ENCODE results near the gene DPF3.
"Not testable (repeated sequence)": the region's sequence is repeated elsewhere in the genome, so short reads cannot be mapped to it uniquely, and the experiment has no call there.

DPF3 gene

DNA sequence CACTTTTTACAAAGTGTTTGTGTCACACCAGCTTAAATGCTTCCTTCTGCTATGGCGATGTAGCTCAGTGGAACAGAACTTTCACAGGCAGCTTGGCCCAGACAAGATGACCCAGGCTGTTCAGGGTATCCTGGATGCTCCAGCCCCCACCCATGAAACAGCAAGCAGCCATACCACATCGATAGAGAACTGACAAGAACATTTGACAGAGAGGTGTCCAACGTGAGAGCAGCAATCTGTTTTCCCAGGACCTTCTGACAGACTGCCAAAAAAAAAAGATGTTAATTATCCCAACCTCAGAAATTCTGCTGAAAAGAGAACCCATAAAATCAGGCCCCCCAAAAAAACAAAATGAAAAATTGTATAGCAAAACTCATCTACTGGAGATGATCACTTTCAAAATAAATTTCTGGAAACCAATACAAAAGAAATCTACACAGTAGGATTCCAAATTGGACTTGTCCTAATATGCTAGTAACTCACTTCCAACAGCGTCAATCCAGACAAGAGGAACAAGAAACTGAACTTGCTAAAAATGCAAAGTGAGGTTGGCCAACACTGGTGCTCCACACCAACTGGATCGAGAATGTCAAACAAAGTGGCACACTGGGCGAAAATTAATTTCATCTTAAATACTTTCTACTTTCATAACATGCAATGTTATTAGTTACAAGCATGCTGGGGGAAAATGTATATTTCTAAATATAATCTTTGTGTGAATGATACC lies 118.8 kb downstream of the DPF3 start:
- no peak for DNase-seq (ENCODE audit: low spot score)

DNA sequence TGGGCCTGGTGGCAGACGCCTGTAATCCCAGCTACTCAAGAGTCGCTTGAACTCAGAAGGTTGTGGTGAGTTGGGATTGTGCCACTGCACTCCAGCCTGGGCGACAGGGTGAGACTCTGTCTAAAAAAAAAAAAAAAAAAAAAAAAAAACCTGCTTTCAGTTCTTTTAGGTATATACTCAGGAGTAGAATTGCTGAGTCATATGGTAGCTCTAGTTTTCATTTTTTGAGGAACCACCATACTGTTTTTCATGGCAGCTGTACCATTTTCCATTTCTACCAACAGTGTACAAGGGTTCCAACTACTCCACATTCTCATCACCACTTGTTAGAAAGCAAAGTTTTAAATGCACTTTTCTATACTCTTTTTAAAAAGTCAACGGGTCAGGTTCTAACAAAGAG lies 119.8 kb downstream of the DPF3 start:
- no peak for DNase-seq (ENCODE audit: low spot score)

DNA sequence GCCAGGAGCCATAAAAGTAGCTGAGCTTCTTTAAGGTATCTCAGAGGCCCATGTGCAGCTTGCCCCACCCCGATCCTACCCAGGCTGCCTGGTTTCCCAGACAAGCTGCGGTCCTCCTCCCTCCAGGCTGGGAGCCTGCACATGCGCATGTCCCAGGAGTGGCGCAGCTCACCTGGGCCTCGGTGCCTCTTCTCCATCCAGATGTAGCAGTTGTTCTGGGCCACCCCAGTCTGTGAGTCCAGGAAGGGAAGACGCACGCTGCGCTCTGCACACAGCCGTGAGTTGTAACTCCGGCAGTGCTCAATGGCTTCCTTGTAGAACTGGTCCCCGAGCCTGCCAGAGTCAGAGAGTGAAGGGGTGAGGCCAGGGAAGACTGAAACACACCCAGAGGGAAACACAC lies 122.3 kb downstream of the DPF3 start:
- DNase-seq (ENCODE audit: low spot score): no peak

DNA sequence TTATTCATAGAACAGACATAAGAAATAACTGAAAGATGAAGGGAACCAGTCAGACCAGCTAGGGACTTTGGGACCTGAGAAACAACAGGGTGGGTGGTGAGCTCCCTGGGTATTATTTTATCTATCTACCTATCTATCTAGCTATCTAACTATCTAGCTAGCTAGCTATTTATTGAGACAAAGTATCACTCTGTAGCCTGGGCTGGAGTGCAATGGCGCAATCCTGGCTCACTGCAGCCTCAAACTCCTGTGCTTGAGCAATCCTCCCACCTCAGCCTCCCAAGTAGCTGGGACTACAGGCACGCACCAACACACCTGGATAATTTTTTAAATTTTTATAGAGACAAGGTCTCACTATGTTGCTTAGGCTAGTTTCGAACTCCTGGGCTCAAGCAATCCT lies 127.6 kb downstream of the DPF3 start:
- DNase-seq (ENCODE audit: low spot score): no peak

DNA sequence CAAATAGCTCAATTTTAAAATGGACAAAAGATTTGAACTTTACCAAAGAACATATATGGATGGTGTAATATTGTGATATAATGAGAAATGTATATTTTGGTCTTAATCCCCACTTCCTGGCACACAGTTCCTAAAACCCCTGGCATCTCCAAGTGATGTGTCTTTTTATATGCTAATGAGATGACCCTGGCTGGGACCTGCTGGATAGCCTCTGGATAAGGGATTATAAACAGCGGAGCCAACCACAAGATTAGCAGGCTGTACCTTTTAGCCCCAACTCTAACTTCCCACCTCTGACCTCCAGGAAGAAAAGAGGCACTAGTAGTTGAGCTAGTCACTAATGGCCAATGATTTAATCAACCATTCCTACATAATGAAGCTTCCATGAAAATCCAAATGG lies 130.0 kb downstream of the DPF3 start:
- no peak for DNase-seq (ENCODE audit: low spot score)

DNA sequence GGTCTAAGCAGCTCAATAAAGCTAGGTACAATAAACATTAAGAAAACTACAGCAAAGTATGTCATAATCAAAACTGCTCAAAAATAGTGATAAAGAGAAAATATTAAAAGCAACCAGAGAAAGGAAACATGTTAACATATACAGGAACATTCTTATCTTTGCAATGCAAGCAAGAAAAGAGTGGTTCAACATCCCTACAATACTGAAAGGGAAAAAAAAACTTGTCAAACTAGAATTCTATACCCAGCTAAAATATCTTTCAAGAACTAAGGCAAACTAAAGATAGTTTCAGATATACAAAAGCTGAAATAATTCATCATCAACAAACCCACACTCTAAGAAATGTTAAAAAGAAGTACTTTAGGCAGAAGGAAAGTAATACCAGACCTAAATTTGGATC lies 134.2 kb downstream of the DPF3 start:
- DNase-seq (ENCODE audit: low spot score): no peak

DNA sequence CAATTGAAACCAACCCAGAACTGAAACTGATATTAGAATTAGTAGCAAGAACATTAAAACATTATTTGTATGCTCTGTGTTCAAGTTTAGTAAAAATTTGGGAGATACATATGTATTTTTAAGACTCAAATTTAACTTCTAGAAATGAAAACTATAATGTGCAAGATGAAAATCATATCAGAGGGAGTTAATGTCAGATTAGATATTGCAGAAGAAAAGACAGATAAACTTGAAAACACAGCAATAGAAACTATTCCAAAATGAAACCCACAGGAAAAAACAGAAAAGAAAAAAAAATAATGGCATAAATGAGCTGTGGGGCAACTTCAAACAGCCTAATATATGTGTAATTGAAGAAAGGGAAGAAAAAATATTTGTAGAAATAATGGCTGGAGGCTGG lies 134.9 kb downstream of the DPF3 start:
- no peak for DNase-seq (ENCODE audit: low spot score)

DNA sequence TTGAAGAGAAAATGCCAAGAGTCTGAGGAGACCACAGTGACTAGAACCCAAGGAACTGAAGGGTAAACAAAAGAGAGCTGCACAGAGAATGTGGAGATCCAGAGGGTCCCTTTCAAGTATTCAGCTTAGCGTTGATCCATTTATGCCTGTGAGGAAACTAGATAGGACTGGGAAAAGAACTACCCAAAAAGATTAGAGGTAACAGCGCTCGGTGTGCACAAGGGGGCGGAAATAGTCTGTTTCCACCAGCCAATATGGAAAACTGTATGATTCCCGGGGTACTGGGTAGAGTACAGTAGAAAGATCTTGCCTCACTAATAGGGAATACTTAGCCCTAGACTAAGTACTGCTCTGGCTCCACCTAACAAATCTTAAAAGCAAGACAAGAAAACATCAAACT lies 135.5 kb downstream of the DPF3 start:
- DNase-seq (ENCODE audit: low spot score): no peak

DNA sequence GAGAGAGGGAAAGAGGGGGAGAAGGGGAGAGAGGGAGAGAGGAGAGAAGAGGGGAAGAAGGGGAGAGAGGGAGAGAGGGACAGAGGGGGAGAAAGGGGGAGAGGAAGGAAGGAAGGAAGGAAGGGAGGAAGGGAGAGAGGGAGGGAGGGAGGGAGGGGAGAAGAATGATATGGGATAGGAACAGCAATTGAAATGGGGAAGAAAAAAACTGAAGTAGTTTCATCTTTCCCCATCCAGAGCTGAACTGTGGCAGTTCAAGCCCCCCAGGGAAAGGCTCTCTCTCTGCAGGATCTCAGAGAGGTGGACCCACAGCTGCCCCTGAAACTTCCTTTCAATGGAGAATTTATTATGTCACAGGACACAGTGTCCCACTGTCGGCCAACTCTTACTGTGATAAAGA lies 136.9 kb downstream of the DPF3 start:
- DNase-seq (ENCODE audit: low spot score): no peak

DNA sequence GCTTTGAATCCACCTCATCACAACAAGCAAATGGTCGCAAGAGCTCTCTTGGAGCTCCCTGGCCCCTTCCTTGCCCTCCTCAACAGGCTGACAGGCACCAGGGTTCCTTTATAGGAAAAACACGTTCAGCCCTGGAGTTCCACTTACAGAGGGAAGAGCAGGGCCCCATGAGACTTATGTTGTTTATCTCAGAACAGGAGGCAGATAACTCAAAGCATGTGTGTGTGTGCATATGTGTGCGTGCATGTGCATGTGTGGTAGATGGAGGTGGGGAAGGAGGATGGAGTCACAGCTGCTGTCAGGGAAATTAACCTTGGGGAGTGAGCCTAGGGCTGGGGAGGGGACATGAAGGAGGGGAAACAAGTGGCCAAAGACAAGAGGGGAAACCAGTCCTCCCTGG lies 138.1 kb downstream of the DPF3 start:
- no peak for DNase-seq (ENCODE audit: low spot score)

DNA sequence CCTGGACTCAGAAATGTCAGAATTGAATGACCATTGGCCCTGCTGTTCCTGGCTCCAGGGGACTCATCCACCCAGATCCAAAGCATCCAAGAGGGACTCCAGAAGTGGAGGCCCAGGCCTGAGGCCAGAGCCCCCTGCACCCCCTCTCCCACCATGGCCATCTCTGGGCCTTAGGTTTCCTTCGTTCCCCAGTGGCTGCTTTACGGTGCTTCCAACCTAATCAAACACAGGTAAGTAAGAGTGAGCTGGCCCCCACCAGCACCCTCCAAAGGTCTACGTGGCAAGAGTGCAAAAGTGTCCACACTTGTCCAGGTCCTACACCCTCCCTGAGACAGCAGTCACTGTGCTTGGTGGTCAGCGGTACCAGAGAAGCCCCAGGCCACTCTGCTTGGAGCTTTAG lies 139.0 kb downstream of the DPF3 start:
- DNase-seq (ENCODE audit: low spot score): no peak

DNA sequence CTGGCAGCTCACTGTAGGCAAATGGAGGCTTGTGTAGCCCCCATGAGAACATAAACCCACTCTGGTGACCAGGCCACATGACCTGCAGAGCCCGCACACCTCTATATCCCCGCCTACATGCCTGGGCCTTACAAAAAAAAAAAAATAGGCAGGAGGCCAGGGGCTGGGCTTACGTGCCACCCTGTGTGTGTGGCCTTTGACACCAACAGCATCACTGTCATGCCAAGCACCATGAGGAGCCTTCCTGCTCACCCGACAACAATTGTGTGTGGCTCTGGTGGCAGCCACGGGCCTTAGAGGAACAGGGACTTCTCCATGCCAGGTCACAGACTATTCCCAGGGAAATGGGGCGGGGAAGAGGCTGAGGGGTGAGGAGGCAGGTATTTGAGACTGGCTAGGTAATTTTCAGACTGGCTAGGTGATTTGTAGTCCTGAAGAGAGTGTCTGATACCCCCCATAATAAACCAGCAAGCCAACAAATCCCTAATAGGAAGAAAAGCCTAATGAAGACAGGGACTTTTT lies 140.0 kb downstream of the DPF3 start:
- DNase-seq (ENCODE audit: low spot score): no peak

DNA sequence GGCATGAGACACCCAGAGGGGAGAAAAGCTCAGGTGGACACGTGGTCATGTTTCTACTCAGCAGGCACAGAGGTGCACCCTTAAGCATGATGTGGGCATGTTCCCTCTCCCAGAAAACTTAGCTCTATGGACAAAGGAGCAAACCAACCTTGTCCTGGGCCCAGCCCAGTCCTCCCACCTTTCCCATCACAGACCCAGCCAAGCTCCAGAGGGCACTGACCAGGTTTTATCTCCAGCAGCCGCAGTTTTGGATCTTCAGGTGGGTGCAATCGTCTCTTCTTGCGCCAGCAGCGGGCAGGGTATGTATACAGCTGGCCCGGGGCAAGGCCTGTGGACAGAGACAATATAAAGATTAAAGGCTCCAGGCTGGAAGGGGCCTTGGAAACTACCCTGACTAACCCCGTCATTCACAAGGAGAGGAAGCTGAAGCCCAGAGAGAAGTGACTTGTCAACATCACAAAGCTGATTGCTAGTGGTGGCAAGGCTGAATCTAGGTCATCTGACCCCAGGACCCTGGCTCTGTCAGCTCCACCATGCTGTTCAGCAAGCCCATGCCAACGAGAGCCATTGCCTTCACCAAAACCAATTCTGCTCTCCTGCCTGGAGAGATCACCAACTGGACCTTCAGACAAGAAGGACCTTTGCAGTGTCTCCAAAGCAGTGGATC lies 140.7 kb downstream of the DPF3 start:
- DNase-seq (ENCODE audit: low spot score): no peak

DNA sequence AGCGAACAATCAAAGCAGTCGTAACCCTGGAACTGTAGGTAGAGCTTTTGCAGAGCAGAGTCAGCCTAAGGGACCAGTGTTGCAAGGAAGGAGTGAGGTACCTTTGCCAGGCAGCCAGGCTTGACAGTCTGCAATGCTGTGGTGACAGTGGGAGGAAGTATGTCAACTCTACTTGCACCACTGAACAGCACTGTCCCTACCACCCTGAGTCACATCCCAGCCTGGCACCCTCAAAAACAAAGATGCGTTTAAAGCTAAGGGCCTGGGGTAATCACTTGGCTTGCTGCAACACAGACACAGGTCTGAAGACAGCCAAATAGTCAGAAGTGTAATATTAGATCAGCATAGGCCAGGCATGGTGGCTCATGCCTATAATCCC lies 141.9 kb downstream of the DPF3 start:
- no peak for DNase-seq (ENCODE audit: low spot score)

DNA sequence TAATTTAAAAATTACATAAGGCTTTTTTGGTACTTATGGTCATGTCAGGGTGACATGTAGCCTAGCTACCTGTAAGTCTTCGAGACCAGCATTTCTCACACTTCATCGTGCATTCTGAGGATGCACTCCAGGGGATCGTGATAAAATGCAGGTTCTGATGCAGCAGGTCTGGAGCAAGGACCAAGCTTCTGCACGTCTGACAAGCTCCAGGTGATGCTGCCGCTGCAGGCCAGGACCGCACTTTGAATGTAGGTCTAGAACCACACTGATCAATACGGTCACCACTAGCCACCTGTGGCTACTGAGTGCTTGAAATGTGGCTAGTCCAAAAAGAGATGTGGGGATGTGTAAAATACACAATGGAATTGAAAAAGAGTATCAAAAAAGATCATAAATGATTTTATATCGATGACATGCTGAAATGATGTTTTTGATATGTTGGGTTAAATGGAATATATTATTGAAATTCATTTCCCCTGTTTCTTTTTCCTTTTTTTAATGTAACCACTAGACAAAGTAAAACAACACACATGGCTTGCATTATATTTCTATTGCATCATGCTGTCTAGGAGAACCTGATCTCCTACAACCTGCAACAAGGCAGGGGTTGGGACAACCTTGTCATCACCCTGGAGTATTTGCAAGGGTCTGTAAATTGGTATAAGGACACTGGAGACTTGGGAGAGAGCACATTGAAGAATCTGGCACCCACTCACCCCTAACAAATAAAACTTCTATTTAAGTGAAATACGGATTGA lies 142.4 kb downstream of the DPF3 start:
- no peak for DNase-seq (ENCODE audit: low spot score)

DNA sequence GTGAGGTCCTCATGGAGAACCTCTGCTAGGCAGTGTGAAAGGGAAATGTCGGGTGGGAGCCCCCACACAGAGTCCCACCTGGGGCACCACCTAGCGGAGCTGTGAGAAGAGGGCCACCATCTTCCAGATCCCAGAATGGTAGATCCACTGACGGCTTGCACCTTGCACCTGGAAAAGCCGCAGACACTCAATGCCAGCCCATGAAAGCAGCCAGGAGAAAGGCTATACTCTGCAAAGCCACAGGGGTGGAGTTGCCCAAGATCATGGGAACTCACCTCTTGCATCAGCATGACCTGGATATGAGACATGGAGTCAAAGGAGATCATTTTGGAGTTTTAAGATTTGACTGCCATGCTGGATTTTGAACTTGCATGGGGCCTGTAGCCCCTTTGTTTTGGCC lies 145.0 kb downstream of the DPF3 start:
- DNase-seq (ENCODE audit: low spot score): not testable (repeated sequence)

DNA sequence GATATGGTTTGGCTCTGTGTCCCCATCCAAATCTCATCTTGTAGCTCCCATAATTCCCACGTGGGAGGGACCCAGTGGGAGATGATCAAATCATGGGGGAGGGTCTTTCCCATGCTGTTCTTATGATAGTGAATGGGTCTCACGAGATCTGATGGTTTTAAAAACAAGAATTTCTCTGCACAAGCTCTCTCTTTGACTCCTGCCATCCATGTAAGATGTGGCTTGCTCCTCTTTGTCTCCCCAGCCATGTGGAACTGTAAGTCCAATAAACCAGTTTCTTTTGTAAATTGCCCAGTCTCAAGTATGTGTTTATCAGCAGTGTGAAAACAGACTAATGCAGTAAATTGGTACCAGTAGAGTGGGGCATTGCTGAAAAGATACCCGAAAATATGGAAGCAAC lies 146.2 kb downstream of the DPF3 start:
- DNase-seq (ENCODE audit: low spot score): no peak

DNA sequence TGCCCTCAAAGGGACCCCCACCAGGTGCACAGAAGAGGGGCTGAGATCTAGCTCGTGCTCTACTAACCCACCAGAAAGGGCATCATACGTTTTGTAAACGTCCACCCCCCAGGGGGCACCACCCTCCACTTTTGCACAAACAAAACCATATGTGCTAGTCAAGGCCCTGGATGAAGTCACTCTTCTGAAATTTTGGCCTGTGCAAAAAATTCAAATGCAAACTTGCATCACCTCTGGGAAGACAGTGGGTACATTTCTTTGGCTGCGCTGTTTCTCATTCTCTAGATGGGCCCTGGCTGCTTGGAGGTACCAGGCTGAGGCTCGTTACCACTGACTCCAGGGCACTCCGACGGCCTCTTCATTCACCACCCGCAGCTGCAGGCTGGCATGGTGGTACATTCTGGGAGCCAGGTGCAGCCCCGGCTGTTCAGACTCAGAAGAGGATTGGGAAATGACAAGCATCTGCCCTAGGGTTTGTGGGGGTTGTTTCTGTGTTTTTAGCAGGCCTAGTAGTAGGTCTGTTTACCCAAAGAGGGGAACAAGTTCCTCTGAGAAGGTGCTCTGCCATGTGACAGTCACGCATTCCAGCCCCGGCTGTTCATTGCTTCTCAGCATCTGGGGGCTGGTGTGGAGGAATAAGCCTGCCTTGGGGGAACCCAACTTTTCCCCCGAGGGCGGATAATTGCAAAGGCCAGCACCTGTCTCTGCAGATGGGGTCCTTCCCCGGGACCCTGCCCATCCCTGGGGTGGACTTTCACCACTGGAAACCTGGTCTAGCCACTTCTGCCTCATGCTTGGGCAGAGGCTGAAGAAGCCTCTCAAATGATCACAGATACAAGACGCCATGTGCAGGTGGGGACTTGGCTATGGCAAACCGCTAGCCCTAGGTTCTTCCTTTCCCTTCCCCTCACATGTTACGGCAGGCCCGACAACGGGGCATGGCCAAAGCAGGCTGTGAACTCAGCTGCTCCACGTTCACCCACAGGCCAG lies 147.6 kb downstream of the DPF3 start:
- DNase-seq (ENCODE audit: low spot score): no peak

DNA sequence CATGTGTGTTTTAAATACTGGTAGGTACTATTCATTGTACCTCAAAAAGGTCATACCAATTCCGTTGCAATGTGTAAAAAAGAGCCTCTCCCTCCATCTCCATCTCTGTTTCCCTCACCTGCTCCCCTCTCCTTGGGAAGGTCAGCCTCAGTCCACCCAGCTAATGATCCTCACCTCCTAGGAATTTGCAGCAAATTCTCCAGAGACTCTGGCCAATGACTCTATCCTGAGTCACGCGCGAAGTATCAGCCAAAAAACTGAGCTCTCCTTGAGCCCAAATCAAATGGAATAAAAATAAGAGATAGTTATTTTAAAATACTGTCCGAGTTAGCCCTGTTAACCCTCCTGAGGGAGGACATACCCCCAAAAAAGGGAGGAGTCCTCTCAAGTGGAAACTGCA lies 148.4 kb downstream of the DPF3 start:
- no peak for DNase-seq (ENCODE audit: low spot score)

DNA sequence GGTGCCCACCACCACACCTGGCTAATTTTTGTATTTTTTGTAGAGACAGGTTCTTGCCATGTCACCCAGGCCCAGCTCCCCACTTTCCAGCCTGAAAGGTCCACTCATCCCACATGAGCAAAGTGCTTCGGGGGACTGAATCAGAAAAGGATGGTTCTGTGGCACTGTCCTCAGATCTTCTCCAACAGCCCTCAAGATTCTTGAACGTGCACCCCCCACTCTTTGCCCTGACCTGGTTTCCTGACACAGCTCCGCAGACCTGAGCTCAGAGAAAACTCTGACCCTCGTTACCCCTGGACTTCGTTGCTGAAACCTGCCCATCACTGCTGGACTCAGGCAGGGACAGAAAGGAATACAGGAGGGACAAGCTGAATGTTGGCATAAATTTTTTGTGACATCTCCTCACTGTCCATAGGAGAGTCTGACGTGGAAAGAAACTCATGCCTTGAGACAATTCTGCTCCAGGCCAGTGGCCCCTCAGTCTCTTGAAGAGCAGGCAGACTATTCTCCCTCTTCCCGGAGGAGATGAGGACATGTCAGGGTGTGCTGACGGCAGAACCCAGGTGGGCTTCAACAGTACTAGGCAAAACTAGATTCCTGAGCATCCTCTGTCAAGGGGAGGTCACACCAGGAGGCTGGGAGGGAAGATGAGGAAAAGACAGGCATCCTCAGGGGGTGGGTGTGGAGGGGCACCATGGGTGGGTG lies 149.3 kb downstream of the DPF3 start:
- DNase-seq (ENCODE audit: low spot score): no peak

DNA sequence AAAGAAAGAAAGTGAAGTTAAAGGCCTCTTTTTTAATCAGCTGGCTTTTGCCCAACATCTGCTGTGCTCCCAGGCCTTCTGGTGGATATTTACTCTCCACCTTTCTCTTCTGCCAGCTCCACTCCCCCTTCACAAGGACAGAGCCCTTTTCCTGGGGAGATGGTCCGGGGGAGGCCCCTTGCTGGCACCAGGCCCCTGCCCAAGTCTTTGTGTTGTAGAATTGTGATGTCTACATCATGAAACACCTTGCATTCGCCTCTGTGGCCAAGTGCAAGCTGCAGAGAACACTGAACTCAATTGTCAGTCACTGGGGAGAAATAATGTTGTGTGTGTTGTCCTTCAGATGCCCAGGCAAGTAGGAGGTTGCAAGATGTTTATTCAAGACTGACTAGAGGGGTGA lies 150.3 kb downstream of the DPF3 start:
- DNase-seq (ENCODE audit: low spot score): no peak

Data from Ammon's horn (tissue), 1 donor.